HepG2 (cell line): ENCODE results near the gene TOPORS. TPM values are rescaled to one million over a fixed set of nuclear protein-coding genes. Genes with fewer than 3 reads are reported as not detected.

Experiments
- ATAC-seq: fragments of 200-7000 bp; cut with Tn5 transposase; 3 replicates; pipeline ENCODE4 v1.9.1; 2020; ENCODE audit warnings: mild to moderate bottlenecking, moderate library complexity
- BruUV-seq: library from RNA; stranded (reverse); fragments of 400-500 nt; replicated peaks from 2 replicates; lab custom pipeline; 2021; lab: Mats Ljungman, UMichigan
- CTCF ChIA-PET: fragments of 300-600 bp; formaldehyde crosslinking; extraction: SDS; loops from one replicate; lab custom pipeline; 2021; ENCODE audit warnings: low total read pairs, inconsistent platforms, low intra/inter-chr PET ratio; lab: Yijun Ruan, JAX
- POLR2A ChIA-PET: fragments of 350-600 bp; sonication (Branson Sonifier 250); formaldehyde crosslinking; loops from one replicate; lab custom pipeline; 2020; ENCODE audit warnings: antibody characterized with exemption, inconsistent platforms; lab: Yijun Ruan, JAX
- DNase-seq: peaks from one replicate; pipeline ENCODE4 v3.0.0-alpha.2; 2015; ENCODE audit warnings: low spot score
- FAIRE-seq: peaks from 3 replicates; lab custom pipeline; 2011; peaks lifted over from hg19 to GRCh38; lab: Jason Lieb, UNC
- H2AFZ ChIP-seq: one replicate; pipeline ENCODE4 v1.6.1; 2011; ENCODE audit warnings: low read length, inconsistent platforms
- H3K27ac ChIP-seq: fragments of 300-600 bp; 3 replicates; pipeline ENCODE4 v1.8.0; 2011; ENCODE audit warnings: mixed run types, mild to moderate bottlenecking, mixed read lengths, low read length, inconsistent platforms; ENCODE audit not compliant: insufficient read depth; ENCODE audit errors: extremely low read length
- H3K27me3 ChIP-seq, 2 experiments: fragments of 200-600 bp in 1 of 2; 2 replicates in 1 of 2; 3 replicates in 1 of 2; pipeline versions ENCODE4 v1.6.0 to v1.8.0; 2011; ENCODE audit warnings: low read length in 2 of 2, mild to moderate bottlenecking in 2 of 2, moderate library complexity in 2 of 2, inconsistent platforms in 1 of 2; ENCODE audit not compliant: insufficient read depth in 2 of 2, control insufficient read depth in 1 of 2
- H3K36me3 ChIP-seq, 2 experiments: fragments of 200-600 bp in 1 of 2; replicated peaks in 1 of 2; 2 replicates in 1 of 2; 3 replicates in 1 of 2; pipeline versions ENCODE4 v1.5.1 to v1.8.0; 2011; ENCODE audit warnings: low read length in 2 of 2, inconsistent platforms in 1 of 2; ENCODE audit not compliant: insufficient read depth in 2 of 2, control insufficient read depth in 1 of 2
- H3K4me1 ChIP-seq: 2 replicates; pipeline ENCODE4 v1.5.1; 2012; ENCODE audit warnings: low read length, inconsistent platforms; ENCODE audit not compliant: insufficient read depth
- H3K4me2 ChIP-seq: 2 replicates; pipeline ENCODE4 v1.6.0; 2011; ENCODE audit warnings: low read depth, low read length, inconsistent platforms
- H3K4me3 ChIP-seq, 3 experiments: fragments of 200-600 bp in 1 of 3; sonication (generic), shearing (Covaris generic) in 1 of 3; replicated peaks in 1 of 3; 2 replicates each; pipeline ENCODE4 v1.5.1; 2011 to 2016; ENCODE audit warnings: low read length in 3 of 3, inconsistent platforms in 2 of 3, low read depth in 2 of 3, mild to moderate bottlenecking in 2 of 3, control low read depth in 1 of 3, mixed read lengths in 1 of 3; ENCODE audit not compliant: insufficient read depth in 1 of 3
- H3K79me2 ChIP-seq: one replicate; pipeline ENCODE4 v1.6.1; 2011; ENCODE audit warnings: low read length, inconsistent platforms; ENCODE audit not compliant: insufficient read depth
- H3K9ac ChIP-seq: 2 replicates; pipeline ENCODE4 v1.6.0; 2011; ENCODE audit warnings: mild to moderate bottlenecking, low read depth, low read length, inconsistent platforms; ENCODE audit not compliant: insufficient read depth
- H3K9me3 ChIP-seq: 2 replicates; pipeline ENCODE4 v1.5.1; 2012; ENCODE audit warnings: mild to moderate bottlenecking, low read length
- H4K20me1 ChIP-seq: 2 replicates; pipeline ENCODE4 v1.6.0; 2011; ENCODE audit warnings: inconsistent platforms, mild to moderate bottlenecking, low read length, moderate library complexity; ENCODE audit not compliant: insufficient read depth
- GATA4 ChIP-seq: sonication (generic); IDR thresholded peaks from 2 replicates; pipeline ENCODE4 v1.6.1; 2016; ENCODE audit warnings: antibody characterized with exemption, low read depth, borderline replicate concordance
- KDM3A ChIP-seq: IDR thresholded peaks from 2 replicates; pipeline ENCODE4 v1.6.1; 2018; ENCODE audit warnings: low read depth, missing compliant biosample characterization
- MEIS2 ChIP-seq: sonication (generic); formaldehyde crosslinking; IDR thresholded peaks from 2 replicates; pipeline ENCODE4 v1.9.0; 2021; ENCODE audit warnings: mild to moderate bottlenecking, missing genetic modification reagents
- MIXL1 ChIP-seq: IDR thresholded peaks from 2 replicates; pipeline ENCODE4 v1.6.1; 2016
- MXD4 ChIP-seq: IDR thresholded peaks from 2 replicates; pipeline ENCODE4 v1.6.1; 2016; ENCODE audit warnings: mild to moderate bottlenecking, missing biosample characterization, missing genetic modification reagents
- NFIC ChIP-seq: IDR thresholded peaks from 2 replicates; pipeline ENCODE4 v1.6.1; 2012; ENCODE audit warnings: mild to moderate bottlenecking, low read length, inconsistent platforms
- RFXAP ChIP-seq: sonication (generic); formaldehyde crosslinking; IDR thresholded peaks from 2 replicates; pipeline ENCODE4 v1.4.0; 2020; ENCODE audit warnings: missing genetic modification reagents, borderline replicate concordance
- SIX4 ChIP-seq: sonication (generic); formaldehyde crosslinking; IDR thresholded peaks from 2 replicates; pipeline ENCODE4 v1.4.0; 2020; ENCODE audit warnings: missing genetic modification reagents
- TCF7 ChIP-seq: sonication (generic); IDR thresholded peaks from 2 replicates; pipeline ENCODE4 v1.6.1; 2016; ENCODE audit warnings: antibody characterized with exemption, low read depth
- ZFP36 ChIP-seq: fragments of 150-350 bp; IDR thresholded peaks from 2 replicates; pipeline ENCODE4 v1.6.1; 2018; ENCODE audit warnings: borderline replicate concordance, low read length, low read depth; ENCODE audit not compliant: partially characterized antibody
- ZNF24 ChIP-seq: fragments of 450-650 bp; IDR thresholded peaks from 2 replicates; pipeline ENCODE4 v1.6.1; 2017; ENCODE audit warnings: antibody characterized with exemption, mild to moderate bottlenecking
- ZNF446 ChIP-seq: sonication (generic); formaldehyde crosslinking; IDR thresholded peaks from 2 replicates; pipeline ENCODE4 v1.5.0; 2020; ENCODE audit warnings: mild to moderate bottlenecking, missing genetic modification reagents
- ZNF558 ChIP-seq: sonication (generic); formaldehyde crosslinking; IDR thresholded peaks from 2 replicates; pipeline ENCODE4 v1.9.0; 2022; ENCODE audit warnings: mild to moderate bottlenecking, missing genetic modification reagents, borderline replicate concordance
- ZNF569 ChIP-seq: sonication (generic); formaldehyde crosslinking; IDR thresholded peaks from 2 replicates; pipeline ENCODE4 v1.5.0; 2020; ENCODE audit warnings: mild to moderate bottlenecking, missing genetic modification reagents, moderate library complexity, borderline replicate concordance
- WGBS: methylation state at CpG from one replicate; pipeline ENCODE4 v1.1.6; 2017; ENCODE audit warnings: low lambda C conversion rate; 5-methylcytosine and 5-hydroxymethylcytosine counted together
- in situ Hi-C: cut with HindIII; loops from 2 replicates; pipeline ENCODE4 v1.10.0; 2017; ENCODE audit warnings: low pct_unique_long_range_greater_than_20kb; ENCODE audit not compliant: extremely low pct_ligation_motif_present
- intact Hi-C: fragments of 100-400 bp; cut with micrococcal nuclease; formaldehyde crosslinking; loops from one replicate; pipeline ENCODE4 v1.10.0; 2022; ENCODE audit not compliant: unreplicated experiment
- polyA plus RNA-seq, 8 experiments: library from polyadenylated mRNA; depleted of rRNA in 3 of 8; stranded (reverse) in 7 of 8; unstranded in 1 of 8; fragments of >200 nt; fragmentation: Illumina TruSeq in 4 of 8; extraction: Trizol in 4 of 8; gene quantifications; 2 replicates each; pipeline versions ENCODE4 v1.2.1 to v1.2.3, GENCODE V29; 2011 to 2016; ENCODE audit warnings: low read depth in 4 of 8, missing spikeins in 1 of 8, mixed read lengths in 1 of 8; ENCODE audit not compliant: insufficient read depth in 1 of 8
- total RNA-seq, 5 experiments: library from RNA; depleted of rRNA; stranded (reverse); fragments of >200 nt; fragmentation: Illumina TruSeq; extraction: Trizol; gene quantifications; 2 replicates each; pipeline ENCODE4 v1.2.3, GENCODE V29; 2016; ENCODE audit warnings: low read depth in 1 of 5
- TF ChIP-seq, protein P1 (sequence below): sonication (generic); formaldehyde crosslinking; IDR thresholded peaks from 2 replicates; pipeline ENCODE4 v1.5.1; 2020; ENCODE audit warnings: mild to moderate bottlenecking, missing genetic modification reagents
- TF ChIP-seq, protein P2 (sequence below): fragments of 450-650 bp; IDR thresholded peaks from 2 replicates; pipeline ENCODE4 v1.6.1; 2017
- TF ChIP-seq, protein P3 (sequence below): sonication (generic); formaldehyde crosslinking; IDR thresholded peaks from 2 replicates; pipeline ENCODE4 v1.5.0; 2020; ENCODE audit warnings: mild to moderate bottlenecking, missing genetic modification reagents

TOPORS gene
- total and polyA plus RNA-seq, 2 of the 13 experiments (the other 11 are each of a cell fraction or from before 2014, with no cell fraction given), result 6.8 to 19.6 TPM

DNA sequence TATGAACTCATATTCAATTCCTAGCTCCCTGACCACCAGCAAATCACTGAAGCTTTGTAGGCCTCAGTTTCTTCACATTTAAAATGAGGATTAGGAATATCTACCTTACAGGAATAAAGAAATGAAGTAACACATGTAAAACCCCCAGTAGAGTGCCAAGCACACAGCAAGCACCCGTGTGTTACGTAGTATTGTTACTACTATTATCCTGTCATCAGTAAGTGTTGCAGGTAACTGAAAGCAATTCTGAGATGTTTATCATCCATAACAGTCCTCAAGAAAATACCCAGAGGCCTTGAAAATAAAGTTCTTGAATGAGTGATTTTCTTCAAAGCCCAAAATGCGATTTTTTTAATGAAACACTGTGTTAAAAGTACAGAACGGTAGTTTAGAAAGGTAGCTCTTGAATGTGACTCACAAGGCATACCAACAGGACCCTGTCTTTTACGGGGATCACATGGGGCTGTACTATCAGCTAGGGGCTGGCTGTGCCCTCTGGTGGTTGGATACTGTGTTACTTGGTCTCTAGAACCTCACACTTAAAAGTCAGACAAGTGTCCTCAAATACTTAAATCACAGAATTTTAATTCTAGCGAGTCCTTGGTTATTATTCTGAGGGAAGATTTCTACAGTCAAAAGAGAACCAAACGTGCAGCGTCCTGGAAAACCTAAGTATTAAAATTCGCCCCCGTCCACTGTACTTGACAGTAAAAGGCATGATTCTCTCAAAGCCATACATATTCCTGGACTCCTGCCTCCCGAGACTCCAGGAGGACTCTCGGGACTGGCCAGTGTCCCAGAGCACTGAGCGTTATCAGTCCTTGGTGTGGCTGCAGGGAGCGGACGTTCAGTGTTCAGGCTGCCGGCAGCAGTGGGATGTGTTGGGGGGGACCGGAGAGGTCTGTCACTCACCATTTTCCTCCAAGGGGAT lies 19.8 kb upstream of the TOPORS start:
- Histone ChIP-seq H3K9ac (peak overlapping the region; percentile 77), H3K27ac (peak overlapping the region; percentile 77), H3K27me3 (no peaks in the 10 kb centered on the region; a peak in 1 of 5 replicates), H4K20me1 (no peaks in the 10 kb centered on the region), H2AFZ (peak overlapping the region; percentile 57), H3K4me1 (peaks cover 24% of the 10 kb centered on the region), H3K4me3 (peak overlapping the region; percentile 81 to 95 (median 83)), H3K9me3 (no peaks in the 10 kb centered on the region), H3K4me2 (peak overlapping the region; percentile 81), H3K79me2 (peaks cover 32% of the 10 kb centered on the region), H3K36me3 (peaks cover 3 to 17% of the 10 kb centered on the region in 2 experiments; a peak in 3 of 5 replicates)
- FAIRE-seq, result peak; percentile 51
- WGBS, result 2% methylated on average over 16 of the region's 17 CpGs
- POLR2A ChIA-PET, result interaction anchor here (0.8 to 2.8 kb wide), 5 partner anchors 21 to 193 kb away, joined by 4 to 36 read pairs (median 7); partner anchors contain the start of genes ACO1, RIGI, SMIM27 and TOPORS
- DNase-seq, result peak; percentile 83
- CTCF ChIA-PET, result interaction anchor here (1.1 to 3.8 kb wide), 4 partner anchors 22 to 196 kb away, joined by 3 to 52 read pairs (median 4); no protein-coding TSS in a partner anchor
- in situ Hi-C loops, result loop anchor here (5.0 kb wide), 1 partner anchor 190 kb away; the partner anchor contains the start of gene ACO1
- peak; percentile 96 for ATAC-seq
- intact Hi-C loops, result loop anchor here (1.0 to 2.0 kb wide), 4 partner anchors 46 to 193 kb away; partner anchors contain the start of gene RIGI
- TSS peak; percentile 72 for BruUV-seq
- TF ChIP-seq MIXL1 (CRISPR knock-in tag) (no peak), TCF7 (no peak), KDM3A (CRISPR knock-in tag) (no peak), GATA4 (no peak), ZNF558 (CRISPR knock-in tag) (no peak), MEIS2 (CRISPR knock-in tag) (no peak), NFIC (no peak), SIX4 (CRISPR knock-in tag) (no peak), MXD4 (CRISPR knock-in tag) (0 out of 2 replicates have a peak, but pooled peaks have one; percentile 9), RFXAP (CRISPR knock-in tag) (no peak), ZNF569 (no peak), ZFP36 (no peak), ZNF446 (CRISPR knock-in tag) (no peak), ZNF24 (no peak)
- TF ChIP-seq, protein P1, sequence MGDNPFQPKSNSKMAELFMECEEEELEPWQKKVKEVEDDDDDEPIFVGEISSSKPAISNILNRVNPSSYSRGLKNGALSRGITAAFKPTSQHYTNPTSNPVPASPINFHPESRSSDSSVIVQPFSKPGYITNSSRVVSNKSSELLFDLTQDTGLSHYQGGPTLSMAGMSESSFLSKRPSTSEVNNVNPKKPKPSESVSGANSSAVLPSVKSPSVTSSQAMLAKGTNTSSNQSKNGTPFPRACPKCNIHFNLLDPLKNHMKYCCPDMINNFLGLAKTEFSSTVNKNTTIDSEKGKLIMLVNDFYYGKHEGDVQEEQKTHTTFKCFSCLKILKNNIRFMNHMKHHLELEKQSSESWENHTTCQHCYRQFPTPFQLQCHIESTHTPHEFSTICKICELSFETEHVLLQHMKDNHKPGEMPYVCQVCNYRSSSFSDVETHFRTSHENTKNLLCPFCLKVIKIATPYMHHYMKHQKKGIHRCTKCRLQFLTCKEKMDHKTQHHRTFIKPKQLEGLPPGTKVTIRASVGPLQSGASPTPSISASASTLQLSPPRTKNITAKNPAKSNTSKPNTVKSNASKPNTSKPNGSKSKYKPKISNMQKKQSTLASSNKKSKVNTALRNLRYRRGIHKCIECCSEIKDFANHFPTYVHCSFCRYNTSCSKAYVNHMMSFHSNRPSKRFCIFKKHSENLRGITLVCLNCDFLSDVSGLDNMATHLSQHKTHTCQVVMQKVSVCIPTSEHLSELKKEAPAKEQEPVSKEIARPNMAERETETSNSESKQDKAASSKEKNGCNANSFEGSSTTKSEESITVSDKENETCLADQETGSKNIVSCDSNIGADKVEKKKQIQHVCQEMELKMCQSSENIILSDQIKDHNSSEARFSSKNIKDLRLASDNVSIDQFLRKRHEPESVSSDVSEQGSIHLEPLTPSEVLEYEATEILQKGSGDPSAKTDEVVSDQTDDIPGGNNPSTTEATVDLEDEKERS (CRISPR knock-in tag), result no peak
- TF ChIP-seq, protein P2, sequence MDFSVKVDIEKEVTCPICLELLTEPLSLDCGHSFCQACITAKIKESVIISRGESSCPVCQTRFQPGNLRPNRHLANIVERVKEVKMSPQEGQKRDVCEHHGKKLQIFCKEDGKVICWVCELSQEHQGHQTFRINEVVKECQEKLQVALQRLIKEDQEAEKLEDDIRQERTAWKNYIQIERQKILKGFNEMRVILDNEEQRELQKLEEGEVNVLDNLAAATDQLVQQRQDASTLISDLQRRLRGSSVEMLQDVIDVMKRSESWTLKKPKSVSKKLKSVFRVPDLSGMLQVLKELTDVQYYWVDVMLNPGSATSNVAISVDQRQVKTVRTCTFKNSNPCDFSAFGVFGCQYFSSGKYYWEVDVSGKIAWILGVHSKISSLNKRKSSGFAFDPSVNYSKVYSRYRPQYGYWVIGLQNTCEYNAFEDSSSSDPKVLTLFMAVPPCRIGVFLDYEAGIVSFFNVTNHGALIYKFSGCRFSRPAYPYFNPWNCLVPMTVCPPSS, result no peak
- TF ChIP-seq, protein P3, sequence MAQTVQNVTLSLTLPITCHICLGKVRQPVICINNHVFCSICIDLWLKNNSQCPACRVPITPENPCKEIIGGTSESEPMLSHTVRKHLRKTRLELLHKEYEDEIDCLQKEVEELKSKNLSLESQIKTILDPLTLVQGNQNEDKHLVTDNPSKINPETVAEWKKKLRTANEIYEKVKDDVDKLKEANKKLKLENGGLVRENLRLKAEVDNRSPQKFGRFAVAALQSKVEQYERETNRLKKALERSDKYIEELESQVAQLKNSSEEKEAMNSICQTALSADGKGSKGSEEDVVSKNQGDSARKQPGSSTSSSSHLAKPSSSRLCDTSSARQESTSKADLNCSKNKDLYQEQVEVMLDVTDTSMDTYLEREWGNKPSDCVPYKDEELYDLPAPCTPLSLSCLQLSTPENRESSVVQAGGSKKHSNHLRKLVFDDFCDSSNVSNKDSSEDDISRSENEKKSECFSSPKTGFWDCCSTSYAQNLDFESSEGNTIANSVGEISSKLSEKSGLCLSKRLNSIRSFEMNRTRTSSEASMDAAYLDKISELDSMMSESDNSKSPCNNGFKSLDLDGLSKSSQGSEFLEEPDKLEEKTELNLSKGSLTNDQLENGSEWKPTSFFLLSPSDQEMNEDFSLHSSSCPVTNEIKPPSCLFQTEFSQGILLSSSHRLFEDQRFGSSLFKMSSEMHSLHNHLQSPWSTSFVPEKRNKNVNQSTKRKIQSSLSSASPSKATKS, result no peak
